ENCODE data around the gene CAMSAP2.
"Not testable (repeated sequence)": the region's sequence is repeated elsewhere in the genome, so short reads cannot be mapped to it uniquely, and the experiment has no call there.

Gene CAMSAP2

DNA sequence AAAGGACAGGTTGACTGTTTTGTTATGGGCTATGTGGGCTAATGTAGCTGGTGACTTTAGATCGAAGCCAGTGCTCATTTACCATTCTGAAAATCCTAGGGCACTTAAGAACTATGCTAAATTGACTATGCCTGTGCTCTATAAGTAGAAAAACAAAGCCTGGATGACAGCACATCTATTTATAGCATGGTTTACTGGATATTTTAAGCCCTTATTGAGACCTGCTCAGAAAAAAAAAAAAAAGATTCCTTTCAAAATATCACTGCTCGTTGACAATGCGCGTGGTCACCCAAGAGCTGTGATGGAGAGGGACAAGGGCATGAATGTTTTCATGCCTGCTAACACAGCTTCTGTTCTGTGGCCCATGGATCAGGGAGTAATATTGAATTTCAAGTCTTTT, 48.1 kb downstream of the CAMSAP2 start:
- no peak for DNase-seq

DNA sequence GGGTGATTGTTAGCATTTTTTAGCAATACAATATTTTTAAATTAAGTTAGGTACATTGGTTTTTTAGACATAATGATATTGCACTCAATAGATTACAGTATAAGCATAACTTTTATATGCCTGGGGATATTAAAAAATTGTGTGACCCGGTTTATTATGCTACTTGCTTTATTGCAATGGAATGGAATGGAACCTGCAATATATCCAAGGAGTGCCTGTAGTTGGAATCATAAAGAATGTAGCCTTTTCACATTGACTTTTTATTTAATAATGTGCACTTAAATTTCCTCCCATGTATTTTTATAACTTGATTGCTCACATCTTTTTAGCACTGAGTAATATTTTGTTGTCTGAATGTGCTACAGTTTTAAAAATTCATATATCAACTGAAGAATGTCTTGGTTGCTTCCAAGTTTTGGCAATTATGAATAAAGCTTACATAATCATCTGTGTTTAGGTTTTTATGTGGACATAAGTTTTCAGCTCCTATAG, 49.2 kb downstream of the CAMSAP2 start:
- DNase-seq = no peak

DNA sequence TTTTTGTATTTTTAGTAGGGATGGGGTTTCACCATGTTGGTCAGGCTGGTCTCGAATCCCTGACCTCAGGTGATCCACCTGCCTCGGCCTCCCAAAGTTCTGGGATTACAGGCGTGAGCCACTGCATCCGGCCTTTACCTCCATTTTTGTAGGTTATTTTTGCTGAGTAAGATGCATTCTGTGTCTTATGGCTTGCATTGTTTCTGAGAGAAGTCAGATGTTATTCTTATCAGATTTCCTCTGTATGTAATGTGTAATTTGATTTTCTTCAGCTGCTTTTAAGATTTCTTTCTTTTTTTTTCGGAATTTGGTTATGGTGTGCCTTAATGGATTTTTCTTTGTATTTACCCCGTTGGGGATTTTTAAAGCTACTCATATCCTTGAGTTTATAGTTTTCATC, 52.3 kb downstream of the CAMSAP2 start:
- not testable (repeated sequence) for DNase-seq

DNA sequence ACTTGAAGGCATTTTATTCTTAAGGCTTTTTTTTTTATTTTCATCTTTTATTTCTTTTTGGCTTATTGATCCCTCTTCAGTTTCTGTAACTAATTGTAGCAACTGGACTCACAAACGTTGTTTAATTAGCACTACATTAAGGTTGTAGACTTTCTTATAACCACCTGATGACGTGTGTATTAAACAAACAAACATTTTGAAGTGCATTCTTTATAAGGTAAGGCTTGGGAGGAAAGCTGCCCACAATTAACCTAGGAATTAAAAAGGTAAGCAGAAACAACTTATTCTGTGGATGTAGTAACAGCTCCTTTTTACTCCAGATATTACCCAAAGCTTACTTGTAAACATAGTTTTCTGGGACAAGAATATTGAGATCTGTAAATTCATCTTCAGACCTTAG, 55.0 kb downstream of the CAMSAP2 start:
- DNase-seq = peak in 1 of 3 experiments; percentile 25

DNA sequence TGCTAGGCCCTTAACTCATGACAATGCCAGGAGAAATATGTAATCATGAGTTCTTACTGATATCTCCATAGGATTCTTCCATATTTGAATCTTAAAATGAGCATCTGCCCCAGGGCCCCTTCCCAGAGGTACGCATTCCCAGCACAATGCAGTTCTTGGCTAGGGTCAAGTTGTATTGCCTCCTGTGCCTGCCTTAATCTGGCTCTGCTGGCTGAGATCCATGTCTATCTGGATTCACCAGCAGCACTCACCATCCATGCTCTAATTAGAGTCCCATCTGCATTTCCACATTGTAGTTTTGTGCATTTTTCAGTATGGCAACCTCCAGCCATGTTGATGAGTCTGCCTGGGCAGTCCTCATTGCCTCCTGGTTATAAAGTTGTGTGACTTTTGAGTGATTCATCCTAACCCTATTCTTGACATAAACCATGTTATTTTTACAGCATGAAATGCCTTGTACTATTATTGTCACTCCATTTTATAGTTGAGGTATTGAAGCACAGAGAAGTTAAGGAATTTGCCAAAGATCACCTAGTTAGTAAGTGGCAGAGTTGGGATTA, 55.9 kb downstream of the CAMSAP2 start:
- DNase-seq = no peak

DNA sequence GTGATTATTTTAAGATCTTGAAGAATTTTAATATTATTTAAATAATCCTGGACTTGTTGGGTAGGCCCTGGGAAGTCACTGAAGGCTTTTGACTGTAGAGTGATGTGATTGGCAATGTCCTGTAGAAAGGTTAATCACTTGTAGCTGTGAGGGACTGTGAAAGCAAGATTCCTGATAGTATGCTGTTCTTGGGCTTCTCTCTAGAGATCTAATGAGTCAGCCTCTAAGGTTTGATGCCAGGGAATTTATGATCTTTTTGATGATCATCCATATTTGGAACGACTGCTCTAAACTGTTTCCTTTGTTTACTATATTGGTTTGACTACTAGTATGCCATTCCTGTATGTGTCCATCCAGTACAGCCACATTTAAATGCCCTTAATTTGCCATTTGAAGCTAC, 56.5 kb downstream of the CAMSAP2 start:
- no peak for DNase-seq

DNA sequence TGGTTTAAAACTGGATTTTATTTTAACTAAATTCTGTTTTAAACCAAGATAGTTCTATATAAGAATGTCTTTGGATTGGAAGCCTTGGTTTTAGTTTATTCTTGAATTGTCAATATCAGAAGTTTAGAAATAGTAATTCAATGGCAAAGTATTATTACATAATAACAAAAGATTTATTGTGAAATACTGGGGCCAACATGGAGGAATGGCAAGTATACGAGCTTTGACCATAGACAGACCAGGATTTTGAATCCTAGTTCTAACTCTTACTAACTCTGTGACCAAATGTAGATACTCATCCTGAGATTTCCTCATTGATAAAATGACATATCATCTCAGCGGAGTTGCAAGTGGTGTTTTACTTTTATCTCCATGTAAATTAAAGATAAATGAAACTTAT, 63.3 kb downstream of the CAMSAP2 start:
- DNase-seq = no peak

DNA sequence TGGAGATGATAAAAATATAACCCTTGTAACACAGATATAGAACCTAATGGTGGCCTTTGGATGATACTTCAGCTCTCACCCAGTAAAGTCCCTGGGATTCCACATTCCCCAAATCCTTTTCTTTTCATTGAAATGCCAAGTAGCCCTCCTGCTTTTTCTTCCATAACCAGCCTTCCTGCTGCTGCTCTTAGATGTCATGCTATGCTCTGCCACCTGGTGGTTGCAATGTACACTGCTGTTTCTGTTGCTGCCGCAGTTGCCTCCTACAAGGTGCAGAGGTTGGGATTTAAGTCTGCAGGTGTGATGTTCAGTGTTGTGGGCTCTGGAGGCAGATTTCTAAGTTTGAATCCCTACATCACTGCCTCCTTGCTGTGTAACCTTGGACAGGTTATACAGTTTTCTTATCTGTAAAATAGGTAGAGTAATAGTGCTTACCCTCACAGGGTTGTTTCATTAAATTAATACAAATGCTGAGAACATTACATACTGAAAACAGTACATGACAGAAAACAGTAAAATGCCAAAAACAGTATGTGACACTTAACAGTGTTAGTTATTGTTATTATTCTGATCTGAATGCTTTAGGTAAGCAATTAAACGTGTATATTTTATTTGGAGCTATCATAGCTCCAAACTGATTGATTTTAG, 64.3 kb downstream of the CAMSAP2 start:
- peak; percentile 56 to 86 (median 57) for DNase-seq

DNA sequence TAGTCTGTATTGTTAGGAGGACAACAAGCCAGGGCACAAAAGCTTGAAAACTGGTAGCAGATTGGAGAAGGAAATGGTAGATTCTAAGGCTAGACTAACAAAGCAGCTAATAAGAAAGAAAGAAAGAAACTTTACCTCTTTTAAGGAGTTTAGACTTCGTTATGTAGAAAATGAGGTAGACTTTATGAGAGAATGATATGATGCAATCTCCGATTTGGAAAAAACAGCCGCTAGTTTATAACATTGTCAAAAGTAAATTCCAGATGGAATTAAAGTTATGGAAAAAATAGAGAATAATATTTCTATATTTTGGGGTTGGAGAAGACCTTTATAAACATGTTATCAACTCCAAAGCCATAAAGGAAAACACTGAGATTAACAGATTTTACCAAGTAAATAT, 67.0 kb downstream of the CAMSAP2 start:
- DNase-seq = no peak

DNA sequence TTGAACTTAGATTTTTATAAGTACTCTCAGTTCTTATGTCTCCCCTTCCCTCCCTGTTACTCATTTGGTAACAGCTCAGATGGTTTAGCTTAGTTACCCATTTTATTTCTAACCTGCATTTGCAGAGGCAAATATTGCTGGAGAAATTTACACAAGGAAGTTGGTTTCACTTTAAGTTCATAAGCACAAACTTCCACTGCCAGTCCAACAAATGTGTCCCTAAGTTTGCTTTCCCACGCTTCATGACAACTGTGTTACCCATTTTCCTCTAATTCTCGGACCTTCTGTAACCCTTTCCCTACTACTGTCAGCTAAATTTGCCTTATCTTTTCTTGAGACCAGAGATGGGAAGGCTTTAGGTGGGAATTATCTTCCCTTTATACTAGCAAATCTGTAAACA, 70.2 kb downstream of the CAMSAP2 start:
- no peak for DNase-seq

DNA sequence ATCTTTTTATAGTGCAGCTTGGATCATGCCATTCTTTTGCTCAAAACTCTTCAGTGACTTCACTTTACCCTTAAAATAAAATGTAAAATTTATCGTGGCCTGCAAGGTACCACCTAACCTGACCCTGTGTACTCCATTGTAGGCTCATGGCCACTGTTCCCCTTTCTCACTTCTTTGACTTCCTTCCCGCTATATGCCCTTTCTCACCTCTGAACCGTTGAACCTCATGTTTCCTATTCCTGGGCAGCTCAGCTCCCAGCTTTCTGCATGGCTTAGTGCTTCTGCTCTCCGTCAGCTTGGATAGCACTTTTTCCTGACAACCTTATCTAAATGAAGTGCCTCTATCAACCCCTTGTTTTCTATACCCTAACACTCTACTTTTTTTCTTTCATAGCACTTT, 73.0 kb downstream of the CAMSAP2 start:
- no peak for DNase-seq

DNA sequence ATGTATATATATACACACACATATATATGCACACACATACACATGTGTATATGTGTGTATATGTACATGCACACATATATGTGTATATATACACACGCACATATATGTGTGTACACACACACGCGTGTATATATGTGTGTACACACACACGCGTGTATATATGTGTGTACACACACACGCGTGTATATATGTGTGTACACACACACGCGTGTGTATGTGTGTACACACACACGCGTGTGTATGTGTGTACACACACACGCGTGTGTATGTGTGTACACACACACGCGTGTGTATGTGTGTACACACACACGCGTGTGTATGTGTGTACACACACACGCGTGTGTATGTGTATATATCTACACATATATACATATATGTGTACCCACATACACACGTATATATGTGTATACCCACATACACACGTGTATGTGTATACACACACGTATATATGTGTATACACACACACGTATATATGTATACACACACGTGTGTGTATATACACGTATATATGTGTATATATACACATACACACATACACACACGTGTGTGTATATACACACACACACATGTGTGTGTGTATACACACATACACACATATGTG, 78.0 kb downstream of the CAMSAP2 start:
- not testable (repeated sequence) for DNase-seq

DNA sequence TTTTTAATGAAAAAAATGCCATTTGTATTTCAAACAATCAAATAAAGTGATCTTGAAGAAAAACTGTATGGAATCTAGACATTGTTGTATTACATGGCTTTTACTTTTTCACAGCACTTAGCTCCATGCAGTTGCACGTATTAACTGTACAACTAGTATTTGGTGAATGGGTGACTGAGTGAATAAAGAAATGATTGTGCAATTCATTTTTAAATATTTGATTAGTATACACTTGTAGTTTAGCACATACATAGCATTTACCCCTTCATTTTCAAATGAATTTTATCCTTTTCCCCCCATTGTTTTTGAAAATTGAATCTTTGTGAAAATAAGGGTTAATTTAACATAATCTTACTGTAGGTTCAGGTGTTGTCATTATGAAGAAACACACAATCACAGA, 79.6 kb downstream of the CAMSAP2 start:
- no peak for DNase-seq

DNA sequence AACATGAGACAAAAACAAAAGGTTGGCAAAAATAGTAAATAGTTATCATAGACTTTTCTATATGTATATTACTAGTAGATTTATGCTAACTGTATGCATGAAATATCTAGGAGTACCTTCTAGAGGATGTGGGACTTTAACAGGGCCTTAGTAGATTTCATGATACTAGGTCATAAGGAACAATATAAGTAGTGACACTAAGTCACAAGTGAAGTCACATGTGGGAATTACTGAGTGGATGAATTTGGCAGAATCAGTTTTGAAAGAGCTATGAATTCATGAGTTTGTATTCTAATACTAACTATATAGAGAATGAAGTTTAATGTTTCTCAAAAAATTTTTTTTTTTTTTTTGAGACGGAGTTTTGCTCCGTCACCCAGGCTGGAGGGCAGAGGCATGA, 81.0 kb downstream of the CAMSAP2 start:
- no peak for DNase-seq

DNA sequence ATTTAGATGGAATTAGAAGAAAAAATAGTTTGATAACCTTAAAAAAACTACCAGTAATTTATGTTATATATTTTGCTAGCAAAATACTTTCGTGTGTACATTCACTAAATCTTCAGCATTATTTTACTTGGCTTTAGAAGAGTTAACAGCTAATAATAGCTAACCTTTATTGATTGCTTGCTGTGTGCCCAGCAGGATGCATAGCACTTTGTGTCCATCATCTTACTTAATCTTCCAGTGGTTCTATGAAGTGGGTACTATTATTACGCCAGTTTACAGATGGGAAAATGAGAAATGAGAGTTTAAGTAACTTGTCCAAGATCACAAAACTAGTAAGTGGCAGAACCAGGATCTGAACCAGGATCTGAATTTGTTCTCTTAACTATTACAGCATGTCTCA, 92.4 kb downstream of the CAMSAP2 start:
- peak in 2 of 3 experiments; percentile 46 to 81 for DNase-seq

DNA sequence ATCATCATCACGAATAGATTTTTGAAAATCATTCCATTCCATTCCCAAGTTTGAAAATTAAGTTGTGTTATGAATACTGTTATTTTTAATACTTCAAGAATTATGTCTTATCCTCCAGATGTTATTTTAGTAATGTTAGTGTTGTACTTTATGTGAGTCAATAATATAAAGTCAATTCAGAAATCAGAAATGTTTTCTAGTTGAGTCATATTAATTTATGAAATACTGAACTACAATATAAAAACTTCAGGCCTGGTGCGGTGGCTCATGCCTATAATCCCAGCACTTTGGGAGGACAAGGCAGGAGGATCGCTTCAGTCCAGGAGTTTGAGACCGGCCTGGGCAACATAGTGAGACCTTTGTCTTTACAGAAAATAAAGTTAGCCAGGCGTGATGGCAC, 95.7 kb downstream of the CAMSAP2 start:
- no peak for DNase-seq

DNA sequence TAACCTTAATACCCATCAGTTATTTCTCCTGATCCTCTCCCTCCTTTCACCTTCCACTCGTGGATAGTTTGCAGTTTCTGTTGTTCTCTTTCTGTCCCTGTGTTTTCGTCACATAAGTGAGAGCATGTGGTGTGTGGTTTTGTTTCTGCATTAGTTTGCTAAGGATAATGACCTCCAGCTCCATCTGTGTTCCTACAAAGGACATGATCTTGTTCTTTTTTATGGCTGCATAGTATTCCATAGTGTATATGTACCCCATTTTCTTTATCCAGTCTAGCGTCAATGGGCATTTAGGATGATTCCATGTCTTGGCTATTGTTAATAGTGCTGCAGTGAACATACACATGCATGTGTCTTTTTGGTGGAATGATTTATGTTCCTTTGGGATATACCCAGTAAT, 97.5 kb downstream of the CAMSAP2 start:
- no peak for DNase-seq

DNA sequence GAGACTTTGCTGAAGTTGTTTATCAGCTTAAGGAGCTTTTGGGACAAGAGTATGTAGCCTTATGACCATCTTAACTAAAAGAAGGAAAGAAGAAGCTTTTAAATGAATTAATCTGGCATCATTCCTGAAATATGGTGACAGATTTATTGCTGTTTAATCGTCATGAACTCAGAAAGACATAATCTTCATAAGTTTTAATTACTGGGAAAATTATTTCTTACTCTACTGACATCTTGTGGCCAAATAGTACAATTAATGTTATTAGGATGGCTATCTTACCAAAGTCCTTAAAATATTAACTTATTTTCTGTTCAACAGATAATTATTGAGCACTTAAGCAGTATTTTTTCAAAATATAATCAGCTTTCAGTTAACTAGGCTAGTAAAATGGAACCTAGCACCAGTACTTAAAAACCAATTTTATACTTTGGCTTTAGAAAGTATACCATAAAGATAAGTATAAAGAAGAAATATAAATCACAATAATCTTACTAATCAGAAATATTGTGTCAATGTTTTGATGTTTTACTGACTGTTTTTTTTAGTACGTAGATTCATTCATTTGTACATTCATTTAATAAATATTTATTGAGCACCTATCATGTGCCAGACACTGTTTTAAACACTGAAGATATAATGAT, 99.4 kb downstream of the CAMSAP2 start:
- DNase-seq = peak in 1 of 3 experiments; percentile 34

DNA sequence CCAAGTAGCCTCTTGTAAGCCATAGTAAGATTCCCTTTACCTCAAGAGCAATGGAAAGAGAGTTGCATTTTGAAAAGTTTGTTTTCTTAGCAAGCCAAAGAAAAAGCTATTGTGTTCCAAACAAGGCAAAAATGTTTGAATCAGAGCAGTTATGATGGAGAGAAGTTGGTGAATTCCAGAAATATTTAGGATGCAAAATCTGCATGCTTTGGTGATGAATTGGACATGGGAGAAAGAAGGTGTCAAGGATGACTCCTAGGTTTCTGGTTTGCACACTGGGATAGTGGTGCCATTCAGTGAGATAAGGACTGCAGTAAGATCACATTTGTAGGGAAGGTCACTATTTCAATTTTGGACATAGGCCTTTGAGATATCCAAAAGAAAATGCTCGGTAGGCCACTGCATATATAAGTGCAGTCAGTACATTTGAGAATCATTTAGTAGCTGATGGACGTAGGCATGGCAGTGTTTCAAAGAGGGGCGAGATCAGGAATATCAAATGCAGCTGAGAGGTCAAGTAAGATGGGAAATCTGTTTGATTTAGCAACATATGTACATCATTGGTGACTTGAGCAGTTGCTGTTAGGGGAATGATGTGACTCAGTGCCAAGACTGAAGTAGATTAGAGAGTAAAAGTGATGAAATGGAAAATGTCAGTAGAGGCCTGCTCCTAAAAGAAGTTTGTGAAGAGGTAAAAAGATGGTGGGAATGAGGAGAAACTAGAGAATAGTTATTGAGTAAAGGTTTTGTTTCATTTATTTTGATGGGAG, 100.2 kb downstream of the CAMSAP2 start:
- no peak for DNase-seq

DNA sequence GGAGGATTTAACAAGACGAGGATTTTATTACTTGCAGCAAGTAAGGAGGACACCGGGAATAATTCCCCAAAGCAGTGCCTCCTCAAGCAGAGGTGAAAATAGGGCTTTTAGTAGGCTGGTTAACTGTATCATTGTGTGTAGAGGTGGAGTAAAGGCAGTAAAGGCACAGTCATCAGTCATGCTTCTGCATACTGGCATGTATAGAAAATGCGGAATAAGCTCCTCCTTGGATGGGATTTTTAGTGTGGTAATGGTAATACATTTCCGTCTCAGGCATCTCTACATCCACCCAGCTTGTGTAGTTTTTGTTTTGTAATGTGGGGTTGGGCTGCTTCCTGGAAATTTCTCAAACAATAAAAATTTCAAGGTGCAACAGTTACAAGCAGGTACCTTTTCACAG, 106.7 kb downstream of the CAMSAP2 start:
- DNase-seq = no peak

DNA sequence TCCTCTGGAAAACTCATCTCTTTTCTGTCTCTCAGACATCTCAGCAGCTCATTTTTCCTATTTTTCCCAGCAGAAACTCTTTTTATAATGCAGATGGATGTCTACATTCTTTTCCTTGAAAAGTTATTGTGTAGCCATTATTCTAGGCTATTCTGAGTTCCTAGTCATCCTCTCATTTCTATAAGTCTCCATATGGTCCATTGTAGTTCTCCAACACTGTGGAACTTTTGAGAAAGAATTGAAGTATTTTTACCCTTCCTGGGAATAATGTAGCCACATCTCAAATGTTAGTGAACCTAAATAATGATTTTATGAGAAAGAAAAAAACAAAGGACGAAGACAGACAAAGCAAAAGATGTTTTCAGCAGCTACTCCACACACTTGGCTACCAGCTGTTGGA, 107.7 kb downstream of the CAMSAP2 start:
- no peak for DNase-seq

DNA sequence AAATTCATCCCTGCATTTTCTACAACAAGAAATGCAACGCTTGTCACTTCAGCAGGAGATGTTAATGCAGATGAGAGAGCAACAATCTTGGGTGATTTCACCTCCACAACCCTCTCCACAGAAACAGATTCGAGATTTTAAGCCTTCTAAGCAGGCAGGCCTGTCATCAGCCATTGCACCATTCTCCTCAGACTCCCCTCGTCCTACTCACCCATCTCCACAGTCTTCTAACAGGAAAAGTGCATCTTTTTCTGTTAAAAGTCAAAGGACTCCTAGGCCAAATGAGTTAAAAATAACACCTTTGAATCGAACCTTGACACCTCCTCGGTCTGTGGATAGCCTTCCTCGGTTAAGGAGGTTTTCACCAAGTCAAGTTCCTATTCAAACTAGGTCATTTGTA, 110.7 kb downstream of the CAMSAP2 start:
- DNase-seq = no peak

DNA sequence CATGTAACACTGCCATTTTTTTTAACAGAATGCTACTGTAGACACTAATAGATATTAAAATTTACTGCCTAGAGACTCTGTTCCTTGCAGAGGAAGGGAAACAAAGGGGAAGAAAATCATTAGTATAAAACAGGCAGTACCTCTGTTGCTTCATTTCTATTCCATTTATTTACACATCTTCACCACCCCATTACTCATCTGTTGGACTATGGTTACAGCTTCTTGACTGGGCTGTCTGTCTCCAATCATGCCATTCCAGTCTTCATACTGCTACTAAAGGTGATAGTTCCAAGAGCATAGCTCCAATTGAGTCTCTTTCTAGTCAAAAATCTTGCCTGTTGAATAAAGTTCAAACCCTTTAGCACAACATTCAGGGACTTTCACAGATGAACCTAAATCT, 111.9 kb downstream of the CAMSAP2 start:
- no peak for DNase-seq

Measured in NCI-H1417 (cell line).